BLaER1 treated with 17β-estradiol and CSF1 and Interleukin-3, amounts not matched to agents 10 nM and 100 nM (cell line): ENCODE data around the gene RNASET2.
"Not testable (repeated sequence)": the region's sequence is repeated elsewhere in the genome, so short reads cannot be mapped to it uniquely, and the experiment has no call there.

Experiments used
- H3K27ac ChIP-seq, 11 experiments: shearing (Covaris generic); formaldehyde crosslinking; 2 replicates each; pipeline ENCODE4 v1.8.1; 2022
- H3K27me3 ChIP-seq, 11 experiments: shearing (Covaris generic); formaldehyde crosslinking; 2 replicates each; pipeline ENCODE4 v1.8.1; 2022
- H3K36me3 ChIP-seq, 11 experiments: shearing (Covaris generic); formaldehyde crosslinking; 2 replicates each; pipeline ENCODE4 v1.8.1; 2022
- H3K4me1 ChIP-seq, 10 experiments: shearing (Covaris generic); formaldehyde crosslinking; 2 replicates each; pipeline ENCODE4 v1.8.1; 2022
- H3K4me2 ChIP-seq, 11 experiments: shearing (Covaris generic); formaldehyde crosslinking; 2 replicates each; pipeline ENCODE4 v1.8.1; 2022
- H3K4me3 ChIP-seq, 10 experiments: shearing (Covaris generic); formaldehyde crosslinking; 2 replicates each; pipeline ENCODE4 v1.8.1; 2022
- H3K9ac ChIP-seq, 11 experiments: shearing (Covaris generic); formaldehyde crosslinking; 2 replicates each; pipeline ENCODE4 v1.8.1; 2022
- H3K9me3 ChIP-seq, 11 experiments: shearing (Covaris generic); formaldehyde crosslinking; replicated peaks in 1 of 11; 2 replicates each; pipeline ENCODE4 v1.8.1; 2022
- H4K20me1 ChIP-seq, 11 experiments: shearing (Covaris generic); formaldehyde crosslinking; 2 replicates each; pipeline ENCODE4 v1.8.1; 2022
- Cebpa-rat ChIP-seq, 11 experiments: shearing (Covaris generic); IDR thresholded peaks; 2 replicates each; pipeline ENCODE4 v1.8.1; 2022

The RNASET2 gene

GRCh38 chr6:166903027-166903426 is 53.3 kb downstream of the RNASET2 start:
- H3K27me3 ChIP-seq, result no peaks in the 10 kb centered on the region

GRCh38 chr6:166902211-166902755 is 54.1 kb downstream of the RNASET2 start:
- H3K9me3 ChIP-seq, result no peaks in the 10 kb centered on the region
- no peak overlapping the region for H3K4me3 ChIP-seq
- H3K27me3 ChIP-seq, result no peaks in the 10 kb centered on the region
- peaks cover 0 to 8% (median 0%) of the 10 kb centered on the region in 11 experiments; a peak in 4 of 22 replicates for H3K36me3 ChIP-seq
- peaks cover 6 to 33% (median 15%) of the 10 kb centered on the region in 10 experiments for H3K4me1 ChIP-seq
- H3K27ac ChIP-seq, result no peak overlapping the region
- H4K20me1 ChIP-seq, result peaks cover 0 to 24% (median 4%) of the 10 kb centered on the region in 11 experiments; a peak in 7 of 22 replicates
- H3K4me2 ChIP-seq, result no peak overlapping the region
- H3K9ac ChIP-seq, result no peak overlapping the region
- TF ChIP-seq Cebpa-rat (IDR thresholded peaks at IDR 0.05), result no peak

More at GRCh38 chr6:166903027-166903426, 53.3 kb downstream of the RNASET2 start:
- Histone ChIP-seq H3K9ac (no peak overlapping the region), H3K4me3 (no peak overlapping the region), H3K4me1 (peaks cover 14 to 41% (median 23%) of the 10 kb centered on the region in 10 experiments), H3K36me3 (peaks cover 0 to 8% (median 0%) of the 10 kb centered on the region in 11 experiments; a peak in 3 of 22 replicates), H3K4me2 (no peak overlapping the region), H4K20me1 (peaks cover 0 to 29% (median 6%) of the 10 kb centered on the region in 11 experiments; a peak in 7 of 22 replicates), H3K9me3 (no peaks in the 10 kb centered on the region), H3K27ac (no peak overlapping the region)
- TF ChIP-seq Cebpa-rat (IDR thresholded peaks at IDR 0.05), result no peak

- H3K4me1 ChIP-seq, result peaks cover 0 to 27% (median 9%) of the 10 kb centered on the region in 10 experiments; a peak in 16 of 20 replicates
- TF ChIP-seq Cebpa-rat (IDR thresholded peaks at IDR 0.05), result no peak
- H3K9ac ChIP-seq, result no peak overlapping the region
- no peaks in the 10 kb centered on the region for H3K27me3 ChIP-seq
- no peak overlapping the region for H3K4me2 ChIP-seq
- H3K36me3 ChIP-seq, result peaks cover 0 to 8% (median 0%) of the 10 kb centered on the region in 11 experiments; a peak in 4 of 22 replicates
- H3K4me3 ChIP-seq, result no peak overlapping the region
- no peak overlapping the region for H3K27ac ChIP-seq
- no peaks in the 10 kb centered on the region for H3K9me3 ChIP-seq
- peaks cover 0 to 17% (median 4%) of the 10 kb centered on the region in 11 experiments; a peak in 7 of 22 replicates for H4K20me1 ChIP-seq
Measured at GRCh38 chr6:166901626-166902025, 54.7 kb downstream of the RNASET2 start.

GRCh38 chr6:166900956-166901607 is 55.3 kb downstream of the RNASET2 start:
- Histone ChIP-seq H3K36me3 (peaks cover 0 to 8% (median 0%) of the 10 kb centered on the region in 11 experiments; a peak in 4 of 22 replicates), H3K4me1 (peaks cover 0 to 22% (median 4%) of the 10 kb centered on the region in 10 experiments; a peak in 8 of 20 replicates), H3K4me3 (no peak overlapping the region), H3K4me2 (no peak overlapping the region), H4K20me1 (peaks cover 0 to 17% (median 4%) of the 10 kb centered on the region in 11 experiments; a peak in 7 of 22 replicates), H3K27me3 (no peaks in the 10 kb centered on the region), H3K9ac (no peak overlapping the region), H3K9me3 (no peaks in the 10 kb centered on the region), H3K27ac (no peak overlapping the region)
- TF ChIP-seq Cebpa-rat (IDR thresholded peaks at IDR 0.05), result no peak

GRCh38 chr6:166900130-166900708 is 56.1 kb downstream of the RNASET2 start:
- no peak for TF ChIP-seq Cebpa-rat (IDR thresholded peaks at IDR 0.05)
- H3K36me3 ChIP-seq, result peaks cover 0 to 8% (median 0%) of the 10 kb centered on the region in 11 experiments; a peak in 4 of 22 replicates

GRCh38 chr6:166898910-166899309 is 57.4 kb downstream of the RNASET2 start:
- peaks cover 0 to 2% (median 0%) of the 10 kb centered on the region in 10 experiments; a peak in 4 of 20 replicates for H3K4me1 ChIP-seq
- no peak overlapping the region for H3K27ac ChIP-seq
- no peak overlapping the region for H3K4me2 ChIP-seq
- no peaks in the 10 kb centered on the region for H3K9me3 ChIP-seq
- H3K36me3 ChIP-seq, result peaks cover 0 to 5% (median 0%) of the 10 kb centered on the region in 11 experiments; a peak in 3 of 22 replicates
- no peaks in the 10 kb centered on the region for H3K27me3 ChIP-seq
- TF ChIP-seq Cebpa-rat (IDR thresholded peaks at IDR 0.05), result no peak
- H4K20me1 ChIP-seq, result peaks cover 0 to 12% (median 0%) of the 10 kb centered on the region in 11 experiments; a peak in 4 of 22 replicates
- no peak overlapping the region for H3K4me3 ChIP-seq
- H3K9ac ChIP-seq, result no peak overlapping the region

More at GRCh38 chr6:166900130-166900708, 56.1 kb downstream of the RNASET2 start:
- Histone ChIP-seq H3K9ac (no peak overlapping the region), H4K20me1 (peaks cover 0 to 12% (median 2%) of the 10 kb centered on the region in 11 experiments; a peak in 7 of 22 replicates), H3K27ac (no peak overlapping the region), H3K4me1 (peaks cover 0 to 15% (median 1%) of the 10 kb centered on the region in 10 experiments; a peak in 8 of 20 replicates), H3K4me3 (no peak overlapping the region), H3K27me3 (no peaks in the 10 kb centered on the region), H3K9me3 (no peaks in the 10 kb centered on the region), H3K4me2 (no peak overlapping the region)

GRCh38 chr6:166894614-166895013 is 61.7 kb downstream of the RNASET2 start:
- H4K20me1 ChIP-seq, H3K4me3 ChIP-seq, H3K4me1 ChIP-seq, H3K27me3 ChIP-seq, H3K9ac ChIP-seq, H3K27ac ChIP-seq, H3K4me2 ChIP-seq: not testable (repeated sequence)
- peaks cover 3 to 19% (median 12%) of the 10 kb centered on the region in 11 experiments; a peak in 9 of 22 replicates for H3K9me3 ChIP-seq
- peaks cover 0 to 15% (median 0%) of the 10 kb centered on the region in 11 experiments; a peak in 5 of 22 replicates for H3K36me3 ChIP-seq

GRCh38 chr6:166892472-166892871 is 63.9 kb downstream of the RNASET2 start:
- peaks cover 3 to 24% (median 17%) of the 10 kb centered on the region in 11 experiments; a peak in 12 of 22 replicates for H3K9me3 ChIP-seq

GRCh38 chr6:166886773-166887172 is 69.6 kb downstream of the RNASET2 start:
- not testable (repeated sequence) for H4K20me1 ChIP-seq, H3K27me3 ChIP-seq, H3K27ac ChIP-seq, H3K4me1 ChIP-seq, H3K4me2 ChIP-seq, H3K4me3 ChIP-seq, H3K9ac ChIP-seq
- peaks cover 0 to 27% (median 5%) of the 10 kb centered on the region in 11 experiments; a peak in 9 of 22 replicates for H3K36me3 ChIP-seq
- peaks cover 11 to 41% (median 28%) of the 10 kb centered on the region in 11 experiments; a peak in 18 of 22 replicates for H3K9me3 ChIP-seq

More at GRCh38 chr6:166892472-166892871, 63.9 kb downstream of the RNASET2 start:
- not testable (repeated sequence) for H3K27me3 ChIP-seq, H3K4me3 ChIP-seq, H3K4me1 ChIP-seq, H3K9ac ChIP-seq, H3K4me2 ChIP-seq, H3K27ac ChIP-seq, H4K20me1 ChIP-seq
- peaks cover 0 to 15% (median 0%) of the 10 kb centered on the region in 11 experiments; a peak in 5 of 22 replicates for H3K36me3 ChIP-seq

GRCh38 chr6:166884958-166885357 is 71.4 kb downstream of the RNASET2 start:
- Histone ChIP-seq H3K36me3 (peaks cover 0 to 17% (median 4%) of the 10 kb centered on the region in 11 experiments; a peak in 8 of 22 replicates), H3K9me3 (peaks cover 10 to 32% (median 18%) of the 10 kb centered on the region in 11 experiments; a peak in 17 of 22 replicates)
- not testable (repeated sequence) for H4K20me1 ChIP-seq, H3K4me2 ChIP-seq, H3K4me1 ChIP-seq, H3K9ac ChIP-seq, H3K27ac ChIP-seq, H3K27me3 ChIP-seq, H3K4me3 ChIP-seq
